Neural progenitor cell (in vitro differentiated cells): ENCODE measurements around the gene KRTAP10-4. TPM values are rescaled to one million over a fixed set of nuclear protein-coding genes. Genes with fewer than 3 reads are reported as not detected.

Source experiments
- DNase-seq: peaks from one replicate; pipeline ENCODE4 v3.0.0-alpha.2; 2016; ENCODE audit warnings: low spot score
- H2AFZ ChIP-seq: fragments of 200-600 bp; sonication (generic); replicated peaks from 2 replicates; pipeline ENCODE4 v1.6.1; 2016; ENCODE audit warnings: antibody characterized with exemption
- H3F3A ChIP-seq: fragments of 200-600 bp; sonication (generic); 2 replicates; pipeline ENCODE4 v1.6.1; 2016; ENCODE audit warnings: antibody characterized with exemption, low read depth
- H3K27ac ChIP-seq: fragments of 200-600 bp; sonication (generic); 2 replicates; pipeline ENCODE4 v1.5.1; 2016; ENCODE audit warnings: mild to moderate bottlenecking
- H3K27me3 ChIP-seq: fragments of 200-600 bp; sonication (generic); 2 replicates; pipeline ENCODE4 v1.6.1; 2016; ENCODE audit warnings: mild to moderate bottlenecking, moderate library complexity
- H3K36me3 ChIP-seq: fragments of 200-600 bp; sonication (generic); 2 replicates; pipeline ENCODE4 v1.5.1; 2016
- H3K4me1 ChIP-seq: fragments of 200-600 bp; sonication (generic); 2 replicates; pipeline ENCODE4 v1.6.1; 2016; ENCODE audit warnings: mixed run types
- H3K4me2 ChIP-seq: fragments of 200-600 bp; sonication (generic); 2 replicates; pipeline ENCODE4 v1.6.1; 2016
- H3K4me3 ChIP-seq: fragments of 200-600 bp; sonication (generic); 2 replicates; pipeline ENCODE4 v1.5.1; 2016
- H3K79me2 ChIP-seq: fragments of 200-600 bp; sonication (generic); 2 replicates; pipeline ENCODE4 v1.6.1; 2016; ENCODE audit warnings: low read depth
- H3K9ac ChIP-seq: fragments of 200-600 bp; sonication (generic); 2 replicates; pipeline ENCODE4 v1.6.1; 2016
- H3K9me3 ChIP-seq: fragments of 200-600 bp; sonication (generic); 2 replicates; pipeline ENCODE4 v1.5.1; 2016; ENCODE audit warnings: low read depth
- H4K20me1 ChIP-seq: fragments of 200-600 bp; sonication (generic); 2 replicates; pipeline ENCODE4 v1.6.1; 2016; ENCODE audit warnings: low read depth
- H3K27ac Mint-ChIP-seq: 3 replicates; pipeline ENCODE4 v1.8.0; 2021; ENCODE audit warnings: mixed read lengths
- H3K27me3 Mint-ChIP-seq: 2 replicates; pipeline ENCODE4 v1.8.0; 2022; ENCODE audit warnings: low read depth, mild to moderate bottlenecking, inconsistent platforms, moderate library complexity, mixed read lengths; ENCODE audit not compliant: insufficient read depth
- H3K36me3 Mint-ChIP-seq: 3 replicates; pipeline ENCODE4 v1.8.0; 2021; ENCODE audit warnings: mixed read lengths
- H3K4me1 Mint-ChIP-seq: 3 replicates; pipeline ENCODE4 v1.8.0; 2021; ENCODE audit warnings: mixed read lengths
- H3K4me3 Mint-ChIP-seq: 3 replicates; pipeline ENCODE4 v1.8.0; 2021; ENCODE audit warnings: mild to moderate bottlenecking, moderate library complexity, mixed read lengths
- H3K9me3 Mint-ChIP-seq: 3 replicates; pipeline ENCODE4 v1.8.0; 2020; ENCODE audit warnings: mixed read lengths
- CTCF ChIP-seq: fragments of 200-600 bp; sonication (generic); IDR thresholded peaks from 2 replicates; pipeline ENCODE4 v1.5.1; 2017; ENCODE audit warnings: antibody characterized with exemption, mild to moderate bottlenecking
- EZH2 ChIP-seq: fragments of 200-600 bp; sonication (generic); IDR thresholded peaks from 2 replicates; pipeline ENCODE4 v1.6.1; 2017; ENCODE audit warnings: antibody characterized with exemption, mild to moderate bottlenecking, moderate library complexity
- EZH2phosphoT487 ChIP-seq: fragments of 200-600 bp; sonication (generic); IDR thresholded peaks from 2 replicates; pipeline ENCODE4 v1.6.1; 2017; ENCODE audit warnings: antibody characterized with exemption
- total RNA-seq: library from RNA; depleted of rRNA; stranded (reverse); fragments of >200 nt; gene quantifications from 2 replicates; pipeline ENCODE4 v1.2.3, GENCODE V29; 2015; ENCODE audit warnings: low replicate concordance

The KRTAP10-4 gene
- total RNA-seq, 1 donor from 2014 or later, result not detected

GRCh38 chr21:44532712-44533111 is 40.8 kb upstream of the KRTAP10-4 start:
- no peak for DNase-seq
- no peak overlapping the region for H2AFZ ChIP-seq
- no peak for TF ChIP-seq EZH2phosphoT487
- TF ChIP-seq EZH2, result no peak
- TF ChIP-seq CTCF, result no peak

GRCh38 chr21:44533121-44533890 is 40.2 kb upstream of the KRTAP10-4 start:
- H2AFZ ChIP-seq, result no peak overlapping the region
- TF ChIP-seq EZH2phosphoT487 (no peak), EZH2 (no peak), CTCF (no peak)
- no peaks in the 10 kb centered on the region for H3K9me3 ChIP-seq
- H3K9ac ChIP-seq, result no peak overlapping the region
- DNase-seq, result no peak
- no peaks in the 10 kb centered on the region for H3K9me3 Mint-ChIP-seq
- peaks cover 18% of the 10 kb centered on the region for H3K27me3 Mint-ChIP-seq
- no peaks in the 10 kb centered on the region for H3K36me3 ChIP-seq
- H3K36me3 Mint-ChIP-seq, result no peaks in the 10 kb centered on the region
- H3K27me3 ChIP-seq, result no peaks in the 10 kb centered on the region
- H3K79me2 ChIP-seq, result no peaks in the 10 kb centered on the region
- no peak overlapping the region for H3K4me3 ChIP-seq
- H3K27ac Mint-ChIP-seq, result no peak overlapping the region
- H4K20me1 ChIP-seq, result no peaks in the 10 kb centered on the region
- H3K4me1 Mint-ChIP-seq, result peaks cover 3% of the 10 kb centered on the region
- H3K4me2 ChIP-seq, result no peak overlapping the region
- no peaks in the 10 kb centered on the region for H3K4me1 ChIP-seq
- H3K4me3 Mint-ChIP-seq, result no peak overlapping the region
- no peak overlapping the region for H3K27ac ChIP-seq
- H3F3A ChIP-seq, result no peaks in the 10 kb centered on the region

More at GRCh38 chr21:44532712-44533111, 40.8 kb upstream of the KRTAP10-4 start:
- Histone ChIP-seq H3K27ac (no peak overlapping the region), H3K9me3 (no peaks in the 10 kb centered on the region), H3K4me3 (no peak overlapping the region), H3K4me2 (no peak overlapping the region), H3K36me3 (no peaks in the 10 kb centered on the region), H4K20me1 (no peaks in the 10 kb centered on the region), H3K4me1 (no peaks in the 10 kb centered on the region), H3K27me3 (no peaks in the 10 kb centered on the region), H3K9ac (no peak overlapping the region), H3F3A (no peaks in the 10 kb centered on the region), H3K79me2 (no peaks in the 10 kb centered on the region)
- peaks cover 3% of the 10 kb centered on the region for H3K4me1 Mint-ChIP-seq
- H3K4me3 Mint-ChIP-seq, result no peak overlapping the region
- H3K36me3 Mint-ChIP-seq, result no peaks in the 10 kb centered on the region
- H3K27ac Mint-ChIP-seq, result no peak overlapping the region
- no peaks in the 10 kb centered on the region for H3K9me3 Mint-ChIP-seq
- H3K27me3 Mint-ChIP-seq, result peaks cover 18% of the 10 kb centered on the region

GRCh38 chr21:44533891-44534627 is 39.5 kb upstream of the KRTAP10-4 start:
- Histone ChIP-seq H3K4me3 (no peak overlapping the region), H3F3A (no peaks in the 10 kb centered on the region), H3K27ac (no peak overlapping the region), H3K79me2 (no peaks in the 10 kb centered on the region), H3K9ac (no peak overlapping the region), H3K36me3 (no peaks in the 10 kb centered on the region), H3K4me1 (no peaks in the 10 kb centered on the region), H3K4me2 (no peak overlapping the region), H4K20me1 (no peaks in the 10 kb centered on the region), H2AFZ (no peak overlapping the region), H3K27me3 (no peaks in the 10 kb centered on the region), H3K9me3 (no peaks in the 10 kb centered on the region)
- Mint-ChIP-seq H3K27me3 (peaks cover 14% of the 10 kb centered on the region), H3K4me1 (peaks cover 3% of the 10 kb centered on the region), H3K9me3 (no peaks in the 10 kb centered on the region), H3K4me3 (no peak overlapping the region), H3K27ac (no peak overlapping the region), H3K36me3 (no peaks in the 10 kb centered on the region)
- TF ChIP-seq EZH2phosphoT487, result no peak
- no peak for TF ChIP-seq EZH2
- no peak for TF ChIP-seq CTCF
- no peak for DNase-seq
